Measurements from ENCODE around the gene PEX5L. TPM values are rescaled to one million over a fixed set of nuclear protein-coding genes. Genes with fewer than 3 reads are reported as not detected.

Gene PEX5L
- total and polyA plus RNA-seq, 11 donors, result 0.08 to 5.2 (median 0.22) TPM; not detected in 2

DNA sequence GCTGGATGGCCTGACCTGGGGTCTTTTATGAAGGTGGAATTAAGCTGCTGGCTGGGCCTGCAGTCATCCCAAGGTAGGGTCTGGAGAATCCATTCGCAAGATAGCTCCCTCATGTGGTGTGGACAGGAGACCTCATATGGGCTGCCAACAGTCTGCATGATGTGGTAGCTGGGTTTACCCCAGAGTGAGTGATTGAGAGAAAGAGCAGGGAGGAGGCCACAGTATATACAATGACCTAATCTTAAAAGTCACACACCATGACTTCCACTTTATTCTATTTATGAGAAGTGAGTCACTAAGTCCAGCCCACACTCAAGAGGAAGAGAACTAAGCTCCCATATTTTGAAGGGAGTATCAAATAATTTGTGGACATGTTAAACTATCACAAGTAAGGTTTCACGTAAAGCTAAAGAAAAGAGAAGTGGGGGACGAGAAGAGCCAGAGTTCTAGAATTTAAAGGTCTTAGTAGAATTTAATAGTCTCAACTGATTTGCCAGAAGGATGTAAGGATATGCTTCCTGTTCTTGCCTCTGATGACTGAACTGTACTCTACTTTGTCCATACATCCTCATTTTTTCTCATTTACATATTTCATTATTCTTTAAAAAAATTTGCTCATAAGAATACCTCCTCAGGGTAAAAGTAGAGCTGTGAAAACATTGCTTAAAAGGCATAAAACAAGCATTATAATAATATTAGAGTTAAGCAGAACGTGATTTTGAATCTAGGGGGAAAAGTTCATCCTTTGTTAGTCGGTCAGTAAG is 184.4 kb downstream of the PEX5L start:
- DNase-seq, result no peak
- no peaks in the 10 kb centered on the region for H3K36me3 ChIP-seq
- no peaks in the 10 kb centered on the region for H3K27me3 ChIP-seq
- no peak overlapping the region for H3K4me3 ChIP-seq
- peak in 3 of 4 donors; percentile 51 to 79 (median 76) for ATAC-seq
- H3K9me3 ChIP-seq, result no peaks in the 10 kb centered on the region
- WGBS, 4 donors, result 69 to 85% (median 82%) methylated on average over 5 of the region's 5 CpGs
- no peak for TF ChIP-seq POLR2A (IDR thresholded peaks at IDR 0.05)
- TF ChIP-seq, protein P1, sequence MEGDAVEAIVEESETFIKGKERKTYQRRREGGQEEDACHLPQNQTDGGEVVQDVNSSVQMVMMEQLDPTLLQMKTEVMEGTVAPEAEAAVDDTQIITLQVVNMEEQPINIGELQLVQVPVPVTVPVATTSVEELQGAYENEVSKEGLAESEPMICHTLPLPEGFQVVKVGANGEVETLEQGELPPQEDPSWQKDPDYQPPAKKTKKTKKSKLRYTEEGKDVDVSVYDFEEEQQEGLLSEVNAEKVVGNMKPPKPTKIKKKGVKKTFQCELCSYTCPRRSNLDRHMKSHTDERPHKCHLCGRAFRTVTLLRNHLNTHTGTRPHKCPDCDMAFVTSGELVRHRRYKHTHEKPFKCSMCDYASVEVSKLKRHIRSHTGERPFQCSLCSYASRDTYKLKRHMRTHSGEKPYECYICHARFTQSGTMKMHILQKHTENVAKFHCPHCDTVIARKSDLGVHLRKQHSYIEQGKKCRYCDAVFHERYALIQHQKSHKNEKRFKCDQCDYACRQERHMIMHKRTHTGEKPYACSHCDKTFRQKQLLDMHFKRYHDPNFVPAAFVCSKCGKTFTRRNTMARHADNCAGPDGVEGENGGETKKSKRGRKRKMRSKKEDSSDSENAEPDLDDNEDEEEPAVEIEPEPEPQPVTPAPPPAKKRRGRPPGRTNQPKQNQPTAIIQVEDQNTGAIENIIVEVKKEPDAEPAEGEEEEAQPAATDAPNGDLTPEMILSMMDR (IDR thresholded peaks at IDR 0.05), result no peak
- intact Hi-C loops (cut with DNase I), result no loop called here
- H3K27ac ChIP-seq, result peak overlapping the region in 4 of 12 donors; percentile 5 to 59 (median 20)
- H3K4me1 ChIP-seq, result peaks cover 0 to 18% (median 11%) of the 10 kb centered on the region in 12 donors

DNA sequence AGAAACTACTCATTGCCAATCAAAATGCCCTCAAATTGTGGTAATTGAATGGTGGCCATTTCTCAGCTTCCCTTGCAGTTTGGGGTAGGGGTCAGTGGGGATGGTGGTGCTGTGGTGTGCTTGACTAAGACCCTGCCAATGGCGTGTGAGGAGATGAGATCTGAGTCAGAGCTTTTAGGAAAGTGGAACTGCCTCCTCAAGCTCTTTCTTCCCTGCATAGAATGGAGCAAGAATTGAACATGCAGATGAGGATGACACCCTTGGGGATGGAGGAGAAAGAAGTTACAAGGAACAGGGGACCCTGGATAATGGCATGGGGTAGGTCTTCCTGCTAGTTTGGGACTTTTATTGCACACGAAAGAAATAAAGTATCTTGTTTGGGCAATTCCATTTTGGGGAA is 188.0 kb downstream of the PEX5L start:
- no peak overlapping the region for H3K4me3 ChIP-seq
- DNase-seq, result no peak
- intact Hi-C loops (cut with DNase I), result no loop called here
- 83 to 90% (median 87%) methylated on average over 2 of the region's 2 CpGs for WGBS, 4 donors
- peaks cover 0 to 18% (median 11%) of the 10 kb centered on the region in 12 donors for H3K4me1 ChIP-seq
- H3K9me3 ChIP-seq, result no peaks in the 10 kb centered on the region
- TF ChIP-seq POLR2A (IDR thresholded peaks at IDR 0.05), result no peak
- TF ChIP-seq, protein P1 (IDR thresholded peaks at IDR 0.05), result no peak
- H3K27ac ChIP-seq, result no peak overlapping the region
- H3K36me3 ChIP-seq, result no peaks in the 10 kb centered on the region
- no peak for ATAC-seq
- H3K27me3 ChIP-seq, result no peaks in the 10 kb centered on the region

DNA sequence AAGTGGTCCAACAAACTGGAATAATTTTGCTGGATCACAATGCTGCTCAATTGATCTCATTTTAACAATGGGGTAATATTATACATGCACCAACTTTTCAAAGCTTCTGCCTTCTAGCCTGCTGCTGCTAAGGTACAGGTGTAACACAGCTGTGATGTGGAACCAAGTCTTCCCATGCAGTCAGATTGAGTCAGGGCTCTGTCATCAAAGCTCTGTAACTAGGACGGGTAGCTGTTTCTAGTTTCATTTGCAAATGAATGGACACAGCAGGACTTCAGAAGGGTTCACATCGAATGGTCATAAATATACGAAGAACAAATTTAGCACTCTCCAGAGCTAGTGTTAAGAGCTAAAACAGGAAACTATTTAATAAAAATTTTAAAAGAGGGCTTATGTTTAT is 194.7 kb downstream of the PEX5L start:
- TF ChIP-seq, protein P1 (IDR thresholded peaks at IDR 0.05), result no peak
- no peak for TF ChIP-seq POLR2A (IDR thresholded peaks at IDR 0.05)
- Histone ChIP-seq H3K27me3 (no peaks in the 10 kb centered on the region), H3K4me3 (no peak overlapping the region), H3K36me3 (no peaks in the 10 kb centered on the region), H3K27ac (no peak overlapping the region), H3K4me1 (peaks cover 0 to 5% (median 0%) of the 10 kb centered on the region in 12 donors), H3K9me3 (no peaks in the 10 kb centered on the region)
- DNase-seq (no peak), ATAC-seq (no peak)
- 49 to 67% (median 58%) methylated on average over 3 of the region's 3 CpGs for WGBS, 4 donors
- intact Hi-C loops (cut with DNase I), result no loop called here

DNA sequence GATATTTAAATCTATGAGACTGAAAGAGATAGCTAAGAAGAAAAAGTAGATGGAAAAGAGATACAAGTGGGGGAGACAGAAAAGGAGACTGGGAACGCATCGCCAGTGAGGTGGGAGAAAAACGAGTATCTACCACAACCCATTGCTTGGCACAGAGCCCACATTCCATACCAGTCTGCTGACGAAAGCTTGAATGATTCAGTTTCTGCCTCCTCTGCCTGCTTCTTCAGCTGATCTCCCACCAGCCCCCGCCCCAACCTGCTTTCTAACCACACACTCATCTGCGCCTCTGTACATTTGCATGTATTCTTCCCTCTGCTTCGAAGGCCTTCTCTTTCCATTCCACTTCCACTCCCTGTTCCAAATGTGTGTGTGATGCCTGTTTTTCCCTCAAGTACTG is 195.8 kb downstream of the PEX5L start:
- 46 to 59% (median 51%) methylated on average over 7 of the region's 7 CpGs for WGBS, 4 donors
- no peak overlapping the region for H3K4me3 ChIP-seq
- H3K27me3 ChIP-seq, result no peaks in the 10 kb centered on the region
- ATAC-seq (no peak), DNase-seq (peak in 2 of 5 donors; percentile 19 to 30)
- TF ChIP-seq, protein P1 (IDR thresholded peaks at IDR 0.05), result no peak
- TF ChIP-seq POLR2A (IDR thresholded peaks at IDR 0.05), result no peak
- H3K36me3 ChIP-seq, result no peaks in the 10 kb centered on the region
- no peaks in the 10 kb centered on the region for H3K9me3 ChIP-seq
- intact Hi-C loops (cut with DNase I), result no loop called here
- no peak overlapping the region for H3K27ac ChIP-seq
- peaks cover 0 to 5% (median 0%) of the 10 kb centered on the region in 12 donors for H3K4me1 ChIP-seq

Data from heart left ventricle (tissue), 16 donors.